Measurements from ENCODE around the gene NCAPG2.
"Not testable (repeated sequence)": the region's sequence is repeated elsewhere in the genome, so short reads cannot be mapped to it uniquely, and the experiment has no call there.

The NCAPG2 gene

GRCh38 chr7:158706273-158706704 lies 1.7 kb upstream of the NCAPG2 start:
- DNase-seq: no peak

DNA sequence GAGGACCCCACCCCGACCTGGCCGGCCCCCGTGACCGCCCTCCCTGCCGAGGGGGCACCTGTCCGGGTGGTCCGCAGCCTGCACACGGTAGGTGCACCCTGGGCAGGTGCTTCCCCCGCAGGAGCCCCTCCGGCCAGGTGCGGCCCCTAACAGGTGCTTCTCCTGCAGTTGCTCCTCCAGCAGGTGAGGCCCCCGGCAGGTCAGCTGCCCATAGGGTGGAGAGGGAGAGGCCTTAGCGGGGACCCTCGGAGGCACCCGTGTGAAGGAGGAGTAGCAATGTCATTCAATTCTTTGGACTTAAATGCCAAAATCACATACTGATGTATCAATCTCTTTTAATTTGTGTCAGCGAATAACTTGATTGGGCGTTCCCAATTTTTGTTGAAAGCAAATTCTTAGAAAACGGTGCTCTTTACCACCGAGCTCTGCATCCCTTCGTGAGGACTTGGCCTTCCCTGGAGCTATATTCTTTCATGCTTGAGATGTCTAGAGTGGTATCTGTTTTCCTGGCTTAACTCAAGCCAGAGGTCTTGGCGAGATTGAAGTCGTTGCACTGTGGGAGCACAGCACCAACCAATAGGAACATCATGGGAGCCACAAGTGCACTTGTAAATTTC lies 738 bp upstream of the NCAPG2 start:
- no peak for DNase-seq

- not testable (repeated sequence) for DNase-seq
These were observed 703 bp downstream of the NCAPG2 start for GRCh38 chr7:158703679-158704523.

DNA sequence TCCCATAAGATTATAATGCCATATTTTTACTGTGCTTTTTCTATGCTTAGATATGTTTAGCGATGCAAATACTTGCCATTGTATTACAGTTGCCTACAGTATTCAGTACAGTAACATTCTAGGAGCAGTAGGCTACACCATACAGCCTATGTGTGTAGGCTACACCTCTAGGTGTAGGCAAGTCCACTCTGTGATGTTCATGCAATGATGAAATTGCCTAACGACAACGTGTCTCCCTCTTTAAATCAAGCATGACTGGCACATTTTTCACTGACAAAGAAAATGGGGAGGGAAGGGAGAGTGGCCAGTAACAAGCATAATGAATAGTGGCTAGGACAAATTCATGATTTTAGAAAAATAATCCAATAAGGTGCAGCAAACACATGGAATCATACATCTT lies 1.7 kb downstream of the NCAPG2 start:
- no peak for DNase-seq

- DNase-seq: no peak
These were observed 2.4 kb downstream of the NCAPG2 start for GRCh38 chr7:158702196-158702595.

GRCh38 chr7:158700008-158700407 lies 4.6 kb downstream of the NCAPG2 start:
- DNase-seq: no peak

- no peak for DNase-seq
These were observed 5.3 kb downstream of the NCAPG2 start for GRCh38 chr7:158699341-158699740.

GRCh38 chr7:158698657-158699195 lies 5.9 kb downstream of the NCAPG2 start:
- DNase-seq: no peak

GRCh38 chr7:158697597-158697996 lies 7.0 kb downstream of the NCAPG2 start:
- DNase-seq: not testable (repeated sequence)

GRCh38 chr7:158695726-158696452 lies 8.7 kb downstream of the NCAPG2 start:
- peak in 2 of 4 experiments; percentile 26 to 36 for DNase-seq

DNA sequence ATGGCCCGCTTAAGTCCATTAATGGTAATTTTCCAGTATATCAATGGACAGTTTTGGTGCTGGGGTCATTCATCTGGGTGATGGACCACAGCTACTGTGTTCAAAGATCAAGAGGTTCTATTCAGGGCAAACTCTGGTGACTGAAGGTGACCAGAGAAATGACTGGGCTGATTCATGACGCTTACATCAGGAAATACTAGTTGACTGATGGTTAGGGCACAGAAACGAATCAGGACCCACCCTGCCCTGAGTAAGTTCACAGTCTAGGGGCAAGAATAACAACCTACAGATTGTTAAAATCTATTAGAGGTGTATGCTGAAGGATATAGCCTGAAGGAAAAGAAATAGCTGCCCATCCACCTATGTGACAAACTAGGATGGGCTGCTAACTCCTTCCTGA lies 9.5 kb downstream of the NCAPG2 start:
- DNase-seq: no peak

DNA sequence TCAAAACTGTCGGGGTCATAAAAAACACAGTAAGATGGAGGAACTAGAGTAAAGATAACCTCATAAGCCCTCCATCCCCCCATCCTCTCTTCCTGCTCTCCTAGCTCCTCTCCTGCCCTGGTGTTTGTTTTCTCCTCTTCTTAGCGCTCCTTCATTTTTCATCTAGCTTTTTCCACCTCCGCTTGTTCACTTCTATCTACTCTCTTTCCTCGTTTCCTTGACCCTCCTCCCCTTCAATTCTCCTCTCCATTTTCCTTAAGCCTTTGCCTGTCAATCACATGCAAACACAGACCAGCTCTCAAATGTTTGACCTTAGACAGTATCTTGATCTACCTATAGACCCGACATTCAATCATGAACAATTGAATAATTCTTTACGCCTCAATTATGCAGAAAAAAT lies 10.0 kb downstream of the NCAPG2 start:
- DNase-seq: no peak

DNA sequence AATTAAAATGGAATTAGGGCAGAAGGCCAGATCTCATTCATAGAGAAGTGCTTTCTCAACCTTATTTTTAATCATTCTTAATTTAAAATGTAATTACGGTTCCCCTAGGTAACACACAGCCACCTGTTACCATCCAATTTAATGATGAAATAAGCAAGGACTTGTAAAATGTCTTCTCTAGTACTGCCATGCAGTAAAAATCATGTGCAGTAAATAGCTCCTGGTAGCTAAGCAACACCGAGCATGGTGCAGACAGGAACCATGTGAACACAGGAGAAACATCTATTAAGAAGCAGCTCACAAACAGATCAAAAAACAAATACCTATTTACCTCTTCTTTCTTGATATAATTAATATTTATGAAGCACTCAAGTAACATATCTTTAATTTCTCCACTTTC lies 15.1 kb downstream of the NCAPG2 start:
- DNase-seq: no peak

GRCh38 chr7:158687406-158687805 lies 17.2 kb downstream of the NCAPG2 start:
- no peak for DNase-seq

GRCh38 chr7:158685693-158686092 lies 18.9 kb downstream of the NCAPG2 start:
- no peak for DNase-seq

DNA sequence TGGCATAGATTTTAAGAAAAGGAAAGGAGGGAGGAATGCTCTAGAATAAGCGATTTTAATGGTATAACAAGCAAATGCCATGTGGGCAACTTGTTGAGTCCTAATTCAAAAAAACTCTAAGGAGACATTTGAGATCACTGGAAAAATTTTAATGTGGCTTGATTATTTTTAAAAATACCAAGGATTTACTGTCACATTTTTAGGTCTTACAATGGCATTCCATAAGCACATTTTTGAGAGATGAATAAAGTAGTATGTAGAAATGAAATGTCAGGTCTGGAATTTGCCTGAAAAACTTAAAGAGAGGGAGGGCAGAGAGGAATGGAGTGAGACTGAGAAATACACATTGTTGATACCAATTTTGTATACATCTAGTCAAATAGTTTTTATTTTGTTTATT lies 20.3 kb downstream of the NCAPG2 start:
- no peak for DNase-seq

DNA sequence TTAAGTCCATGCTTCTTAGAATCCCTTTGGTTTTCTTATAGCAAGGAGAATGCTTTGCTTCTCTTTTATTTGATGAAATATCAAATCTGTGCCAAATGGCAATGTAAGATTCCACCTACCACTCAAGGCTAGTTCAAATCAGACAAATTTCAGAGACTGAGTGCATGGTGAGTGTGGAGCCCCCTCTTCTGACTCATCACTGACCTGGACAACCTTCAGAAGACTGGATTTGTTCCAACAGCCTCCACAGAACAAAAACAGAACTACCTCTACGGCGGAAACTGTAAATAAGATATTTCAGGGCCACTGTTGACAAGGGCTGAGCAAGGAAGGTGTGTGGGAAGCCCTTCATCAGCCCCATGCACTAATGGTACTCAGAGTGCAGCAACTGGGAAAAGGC lies 21.1 kb downstream of the NCAPG2 start:
- no peak for DNase-seq

GRCh38 chr7:158682456-158682855 lies 22.1 kb downstream of the NCAPG2 start:
- no peak for DNase-seq

- no peak for DNase-seq
These were observed 23.9 kb downstream of the NCAPG2 start for GRCh38 chr7:158680754-158681153.

GRCh38 chr7:158676906-158677305 lies 27.7 kb downstream of the NCAPG2 start:
- DNase-seq: no peak

- DNase-seq: no peak
These were observed 28.3 kb downstream of the NCAPG2 start for GRCh38 chr7:158676171-158676840.

DNA sequence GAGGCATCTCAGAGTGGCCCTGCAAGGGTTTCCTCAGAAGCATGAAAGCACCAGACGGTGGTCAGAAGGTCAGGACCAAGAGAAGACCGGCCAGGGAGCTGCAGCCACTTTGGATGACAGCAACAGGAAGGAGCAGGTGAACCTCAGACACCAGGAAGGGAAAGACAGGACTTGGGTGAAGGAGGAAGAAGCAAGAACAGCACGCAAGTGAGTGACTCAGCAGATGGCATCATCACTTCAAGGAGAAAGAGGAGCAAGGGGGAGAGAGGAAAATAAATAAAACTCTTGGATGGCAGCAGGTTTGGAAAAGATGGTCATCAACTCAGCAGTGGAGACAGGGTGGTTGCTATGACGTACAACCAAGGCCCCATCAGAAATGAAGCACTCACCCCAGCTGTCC lies 31.6 kb downstream of the NCAPG2 start:
- DNase-seq: no peak

GRCh38 chr7:158668086-158668485 lies 36.5 kb downstream of the NCAPG2 start:
- DNase-seq: not testable (repeated sequence)

Data from activated naive CD4-positive, alpha-beta T cell (primary cell).